GM18873 (cell line): ENCODE data around the gene NAA20.
"Not testable (repeated sequence)": the region's sequence is repeated elsewhere in the genome, so short reads cannot be mapped to it uniquely, and the experiment has no call there.

Experiments
- ATAC-seq: cut with Tn5 transposase; IDR thresholded peaks from one replicate; pipeline ENCODE4 v1.9.1; 2021; ENCODE audit warnings: mild to moderate bottlenecking, moderate library complexity, moderate number of reproducible peaks; ENCODE audit not compliant: unreplicated experiment, low FRiP score

Gene NAA20

DNA sequence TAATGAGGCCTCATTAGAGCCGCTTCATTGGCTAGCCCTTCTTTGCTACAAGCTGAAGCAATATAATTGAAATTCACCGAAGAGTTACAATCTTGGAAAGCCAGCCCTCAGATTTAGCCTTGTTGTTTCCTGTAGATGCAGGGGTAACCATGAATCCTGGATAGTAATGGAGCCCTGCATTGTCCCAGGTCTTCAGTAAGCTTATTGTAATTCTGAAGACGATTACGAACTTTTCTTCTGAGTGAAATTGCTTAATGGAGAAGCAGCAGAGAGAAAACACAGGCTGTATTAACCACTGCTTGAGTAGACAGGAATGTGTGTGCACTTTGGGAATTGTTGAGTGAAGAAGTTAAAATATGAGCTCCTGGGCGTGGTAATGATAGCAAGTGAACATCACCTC is 26.3 kb upstream of the NAA20 start:
- no peak for ATAC-seq

DNA sequence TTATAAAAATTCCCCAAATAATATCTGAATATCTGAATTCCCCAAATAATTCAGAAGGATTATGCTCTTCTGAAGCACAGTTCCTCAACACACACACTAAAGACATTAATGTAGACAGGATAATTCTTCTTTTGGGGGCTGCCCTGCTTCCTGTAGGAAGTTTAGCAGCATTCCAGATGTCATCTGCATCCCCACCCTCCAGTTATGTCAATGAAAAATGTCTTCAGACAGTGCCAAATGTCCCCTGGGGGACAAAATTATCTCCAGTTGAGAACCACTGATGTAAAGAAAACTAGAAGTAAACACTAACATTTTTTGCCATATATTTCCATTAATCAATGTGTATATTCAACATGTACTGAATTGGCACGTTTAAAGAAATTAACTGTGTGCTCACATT is 25.9 kb upstream of the NAA20 start:
- ATAC-seq: no peak

DNA sequence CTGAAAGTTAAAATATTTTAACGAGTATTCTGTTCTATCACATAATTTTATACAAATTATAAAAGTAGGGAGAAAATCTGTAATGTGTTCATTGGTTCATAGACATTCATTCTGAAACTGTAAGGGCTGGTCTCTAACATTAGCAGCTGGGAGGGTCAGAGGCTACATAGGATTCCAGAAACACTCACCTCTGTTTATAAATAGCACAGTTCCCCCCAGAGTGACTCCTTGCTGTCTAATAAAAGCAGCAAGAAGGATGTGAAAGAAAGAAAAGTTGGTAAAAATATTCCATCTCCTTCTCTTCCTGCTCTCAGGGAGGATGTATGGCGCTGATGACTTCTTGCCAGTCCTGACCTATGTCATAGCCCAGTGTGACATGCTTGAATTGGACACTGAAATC is 25.3 kb upstream of the NAA20 start:
- ATAC-seq: no peak

DNA sequence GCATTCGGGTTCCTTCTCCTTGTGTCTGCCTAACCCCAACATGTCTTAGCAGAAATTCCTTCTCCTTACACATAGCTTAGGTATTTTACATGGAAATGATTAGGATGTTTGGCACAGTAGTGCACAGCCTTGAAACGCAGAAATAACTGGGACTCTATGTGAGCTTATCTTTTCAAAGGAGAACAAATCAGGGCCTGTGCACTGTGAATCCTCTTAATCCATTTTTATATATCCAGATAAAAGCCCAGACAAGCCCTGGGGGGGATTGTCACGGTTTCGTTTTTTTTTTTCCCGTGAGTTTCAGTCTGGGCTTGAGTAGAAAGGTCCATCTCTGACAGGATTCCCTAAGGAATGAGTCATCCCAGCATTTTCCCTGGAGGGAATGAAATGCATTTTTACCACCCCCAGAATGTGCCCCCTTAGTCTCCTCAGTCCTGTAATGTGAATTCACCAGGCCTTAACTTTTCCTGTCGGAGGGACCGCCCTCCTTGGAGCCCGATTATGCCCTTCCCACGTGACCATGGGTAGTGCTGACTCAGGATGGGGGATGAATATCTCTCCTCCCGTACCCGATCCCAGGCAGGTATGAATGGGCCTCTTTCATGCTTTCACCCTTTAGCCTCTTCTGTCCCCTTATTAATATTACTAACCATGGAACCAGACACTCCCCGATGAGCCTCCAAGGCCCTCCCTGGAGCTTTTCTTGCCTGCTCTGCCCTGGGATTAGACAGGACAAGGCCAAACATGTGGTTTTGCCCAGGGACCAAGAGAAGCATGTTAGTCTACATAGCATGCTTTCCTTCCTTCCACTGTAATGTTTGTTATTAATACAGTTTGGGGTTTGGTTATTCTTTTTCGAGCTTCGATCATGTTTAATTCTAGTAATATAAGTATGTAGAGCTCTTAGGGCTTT is 23.9 kb upstream of the NAA20 start:
- ATAC-seq: no peak

DNA sequence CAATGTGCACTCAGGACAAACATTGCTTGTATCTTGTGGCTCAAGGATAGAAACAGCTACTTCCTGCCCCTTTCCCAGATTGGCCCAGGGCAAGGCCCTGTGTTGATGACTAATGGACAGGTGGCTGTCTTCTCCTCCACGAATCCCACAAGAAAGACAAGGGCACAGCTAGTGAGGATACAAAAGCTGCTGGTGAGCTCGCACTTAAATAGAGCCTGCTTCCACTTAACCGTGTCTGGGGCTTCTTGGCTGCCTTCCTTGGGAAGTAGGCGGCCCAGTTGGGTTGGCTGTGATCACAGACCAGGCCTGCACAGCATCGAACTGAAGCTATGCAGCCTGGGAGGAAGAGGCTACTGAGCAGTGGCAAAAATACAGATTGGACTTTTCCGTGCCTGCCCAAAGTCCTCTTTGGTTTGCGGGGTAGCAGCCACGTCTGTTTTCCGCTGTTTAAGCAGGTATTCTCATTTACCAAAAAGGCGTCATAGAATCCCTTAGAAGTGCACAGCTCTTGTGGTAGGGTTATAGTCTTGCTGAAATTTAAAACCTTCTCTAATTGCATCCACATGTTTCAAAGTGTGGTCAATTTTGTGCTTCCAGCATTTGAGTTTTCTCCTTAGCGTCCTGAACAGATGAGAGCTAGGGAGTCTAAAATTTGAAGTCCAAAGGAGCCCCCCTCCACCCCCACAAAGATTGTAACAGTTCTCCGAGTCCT is 23.0 kb upstream of the NAA20 start:
- no peak for ATAC-seq

DNA sequence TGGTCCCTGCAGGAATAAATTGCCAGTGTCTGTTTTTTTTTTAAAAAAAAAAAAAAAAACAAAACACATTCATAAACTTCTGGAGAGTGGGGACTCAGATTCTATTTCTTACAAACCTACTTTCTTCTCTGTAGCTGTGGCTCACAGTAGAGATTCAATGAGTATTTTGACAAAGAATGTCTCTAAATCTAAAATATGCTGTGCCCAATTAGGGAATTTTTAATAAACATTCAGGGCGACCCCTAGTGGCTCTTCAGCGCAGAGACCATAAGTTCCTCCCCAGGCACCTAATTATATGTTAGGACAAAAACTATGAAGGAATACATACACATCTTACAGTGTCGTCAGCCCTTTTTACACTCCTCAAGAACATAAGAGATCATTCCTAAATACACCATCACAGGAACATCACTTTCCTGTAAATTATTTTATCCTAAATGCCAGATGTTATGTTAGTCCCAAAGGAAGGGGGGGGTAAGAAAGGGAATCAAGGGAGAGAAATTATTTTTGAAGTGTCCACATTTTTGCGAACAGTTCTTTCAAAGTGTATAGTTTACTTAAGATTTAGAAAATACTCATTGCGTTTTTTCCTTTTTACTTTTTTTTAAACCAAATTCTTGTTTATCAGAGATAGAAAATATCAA is 21.8 kb upstream of the NAA20 start:
- no peak for ATAC-seq

DNA sequence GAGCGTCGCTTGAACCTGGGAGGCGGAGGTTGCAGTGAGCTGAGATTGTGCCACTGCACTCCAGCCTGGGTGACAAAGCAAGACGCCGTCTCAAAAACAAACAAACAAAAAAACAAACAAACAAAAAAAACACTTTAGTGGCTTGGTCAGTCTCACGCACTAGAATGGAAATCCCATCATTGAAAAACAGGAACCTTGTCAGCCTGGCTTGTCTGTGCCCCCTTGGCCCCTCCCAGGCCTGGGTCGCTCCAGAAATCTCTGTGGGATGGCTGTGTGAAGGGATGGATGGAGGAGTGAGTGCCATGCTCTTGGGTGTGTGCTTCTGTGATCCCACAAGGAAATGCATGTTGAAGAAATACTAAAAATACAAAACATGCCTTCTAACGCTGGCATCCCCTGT is 20.9 kb upstream of the NAA20 start:
- ATAC-seq: no peak

DNA sequence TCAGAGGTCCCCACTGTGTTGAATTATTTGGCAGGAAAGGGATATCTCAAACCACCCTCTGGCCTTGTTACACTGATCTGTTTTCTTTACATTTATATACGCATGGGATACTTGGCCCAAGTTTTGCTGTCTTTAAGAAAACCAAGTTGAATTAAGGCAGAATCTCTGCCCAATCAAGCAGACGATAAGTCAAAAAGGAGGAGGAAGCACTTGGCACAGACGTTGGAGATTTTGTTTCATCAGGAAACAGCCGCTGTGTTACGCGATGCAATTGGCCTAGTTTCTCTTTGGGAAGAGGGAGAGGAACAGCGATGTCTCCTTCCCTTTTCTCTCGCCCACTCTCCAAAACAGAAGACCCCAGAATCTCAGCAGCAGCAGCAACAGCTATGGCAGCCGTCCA is 20.2 kb upstream of the NAA20 start:
- no peak for ATAC-seq

DNA sequence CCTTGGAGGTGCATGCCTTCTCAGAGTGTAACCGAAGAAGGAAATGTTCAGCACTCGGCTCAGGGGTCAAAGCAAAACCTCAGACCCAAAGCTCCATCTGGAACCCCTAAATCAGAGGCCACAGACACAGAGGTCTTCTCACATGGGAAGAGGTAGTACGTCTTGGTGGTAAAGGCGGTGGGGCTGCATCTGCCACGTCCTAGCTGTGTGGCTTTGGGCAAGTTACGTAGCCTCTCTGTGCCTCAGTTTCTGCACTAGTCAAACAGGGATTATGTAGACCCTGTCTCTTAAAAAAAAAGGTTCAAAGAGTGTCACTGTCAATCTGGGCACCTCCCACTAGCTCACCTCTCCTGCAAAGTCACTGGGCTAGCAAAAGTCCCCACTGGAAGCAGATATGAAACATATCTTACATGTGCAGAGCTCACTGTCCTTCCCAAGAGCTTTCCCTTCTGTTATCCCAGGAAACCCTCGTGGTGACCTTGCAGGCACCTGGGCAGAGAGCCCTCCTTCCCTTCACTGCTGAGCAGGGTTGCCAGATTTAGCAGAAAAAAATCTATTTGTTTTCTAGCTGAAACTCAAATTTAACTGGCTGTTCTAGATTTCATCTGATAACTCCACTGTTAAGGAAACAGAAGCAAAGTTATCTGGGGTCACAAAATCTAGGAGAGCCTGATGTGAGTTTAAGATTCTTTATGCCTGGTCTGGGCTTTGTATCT is 18.0 kb upstream of the NAA20 start:
- no peak for ATAC-seq

DNA sequence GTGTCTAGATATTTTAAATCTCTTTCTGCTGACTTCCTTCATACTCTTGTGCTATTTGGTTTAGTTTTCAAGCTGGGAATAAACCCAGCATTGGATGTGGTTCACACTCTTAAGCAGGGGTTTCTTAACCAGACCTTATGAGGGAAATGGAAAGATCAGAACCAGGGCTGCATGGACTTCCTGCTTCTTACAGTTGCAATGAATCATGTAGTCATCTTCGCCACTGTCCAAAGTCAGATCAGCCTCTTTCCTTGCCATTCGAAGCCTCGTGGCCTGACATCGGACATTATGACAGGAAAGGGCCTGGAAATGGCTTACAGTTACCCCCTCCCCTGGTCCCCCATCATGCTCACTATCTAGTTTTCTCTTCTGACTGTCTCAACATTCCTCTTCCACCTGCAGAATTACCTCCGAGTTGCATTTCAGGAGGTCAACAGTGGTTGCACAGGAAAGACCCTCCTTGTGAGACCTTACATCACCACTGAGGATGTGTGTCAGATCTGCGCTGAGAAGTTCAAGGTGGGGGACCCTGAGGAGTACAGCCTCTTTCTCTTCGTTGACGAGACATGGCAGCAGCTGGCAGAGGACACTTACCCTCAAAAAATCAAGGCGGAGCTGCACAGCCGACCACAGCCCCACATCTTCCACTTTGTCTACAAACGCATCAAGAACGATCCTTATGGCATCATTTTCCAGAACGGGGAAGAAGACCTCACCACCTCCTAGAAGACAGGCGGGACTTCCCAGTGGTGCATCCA is 16.8 kb upstream of the NAA20 start:
- ATAC-seq: no peak

DNA sequence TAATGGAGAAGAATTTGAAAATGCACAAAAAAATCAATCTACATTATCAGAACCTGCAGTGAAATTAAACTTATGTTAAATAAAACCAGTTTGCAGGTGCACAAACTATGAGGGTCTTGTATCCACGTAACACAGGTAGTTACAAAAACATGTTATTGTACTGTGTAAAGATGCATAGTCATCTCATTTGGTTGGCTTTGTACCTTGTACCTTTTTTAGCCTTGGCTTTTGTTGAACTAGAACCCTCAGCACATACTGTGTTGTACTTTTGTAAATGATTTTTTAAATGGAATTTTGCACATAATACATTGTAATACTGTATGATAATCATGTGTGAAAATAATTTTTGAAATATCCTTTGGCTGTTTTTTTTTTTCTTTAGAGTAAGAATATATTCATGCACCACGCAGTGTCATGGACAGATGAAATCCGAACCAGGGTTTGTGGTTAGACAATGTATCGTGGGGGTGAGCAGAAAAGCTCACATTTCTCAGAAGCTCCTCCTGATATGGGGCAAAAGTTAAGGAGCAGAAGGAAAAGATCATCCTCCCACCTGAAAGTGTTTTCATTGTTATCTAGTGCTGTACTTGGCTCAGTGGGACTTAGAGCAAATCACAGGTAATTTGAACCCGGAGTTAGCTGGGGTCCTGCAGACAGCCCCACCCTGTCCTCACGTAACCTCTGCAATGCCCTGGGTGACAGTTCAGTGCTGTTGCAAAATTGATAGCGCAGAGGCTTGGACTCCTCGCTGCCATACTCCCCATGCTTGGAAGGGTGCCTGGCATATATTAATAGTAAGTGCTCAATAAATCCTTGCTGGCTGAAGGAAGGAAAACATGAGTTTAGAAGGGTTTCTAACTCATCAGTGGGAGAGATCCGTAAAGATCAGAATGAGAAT is 14.8 kb upstream of the NAA20 start:
- ATAC-seq: no peak

DNA sequence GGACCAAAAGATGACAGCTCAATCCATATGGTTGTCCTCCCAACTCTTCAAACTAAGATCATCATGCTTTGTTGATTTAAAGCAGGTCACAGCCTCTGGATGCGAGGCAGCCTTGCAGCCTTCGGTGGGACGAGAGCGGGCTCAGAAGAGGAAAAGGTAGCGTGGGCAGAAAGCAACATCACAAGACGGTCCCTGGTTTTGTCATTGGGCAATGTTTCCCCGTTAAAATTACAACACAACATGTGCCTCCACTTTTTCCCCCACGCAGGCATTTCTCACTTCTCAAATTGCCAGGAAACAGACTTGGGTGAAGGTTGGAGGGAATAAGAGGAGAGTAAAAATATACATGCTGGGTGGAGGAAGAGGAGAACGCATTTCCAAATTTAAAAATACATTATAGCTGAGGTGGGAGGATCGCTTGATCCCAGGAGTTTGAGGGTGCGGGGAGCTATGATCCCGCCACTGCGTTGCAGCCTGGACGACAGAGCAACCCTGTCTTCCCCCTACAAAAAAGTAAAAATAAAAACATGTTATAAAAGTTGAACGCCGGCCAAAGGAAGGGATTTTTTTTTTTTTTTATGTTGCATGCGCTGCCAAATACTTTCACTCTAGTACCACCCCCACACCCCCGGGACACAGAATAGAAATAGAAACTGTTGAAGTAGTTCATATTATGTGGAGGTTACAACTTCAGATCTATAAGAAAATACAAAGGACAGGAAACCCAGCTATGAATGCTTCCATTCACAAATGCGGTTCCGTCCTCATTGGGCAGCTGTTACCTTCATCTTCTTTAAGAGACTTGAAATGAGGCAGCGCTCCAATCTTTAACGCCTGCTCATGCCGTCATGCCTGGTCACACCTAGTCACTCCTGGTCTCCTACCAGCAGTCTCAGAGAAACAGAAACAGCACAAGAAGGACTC is 13.9 kb upstream of the NAA20 start:
- ATAC-seq: no peak

DNA sequence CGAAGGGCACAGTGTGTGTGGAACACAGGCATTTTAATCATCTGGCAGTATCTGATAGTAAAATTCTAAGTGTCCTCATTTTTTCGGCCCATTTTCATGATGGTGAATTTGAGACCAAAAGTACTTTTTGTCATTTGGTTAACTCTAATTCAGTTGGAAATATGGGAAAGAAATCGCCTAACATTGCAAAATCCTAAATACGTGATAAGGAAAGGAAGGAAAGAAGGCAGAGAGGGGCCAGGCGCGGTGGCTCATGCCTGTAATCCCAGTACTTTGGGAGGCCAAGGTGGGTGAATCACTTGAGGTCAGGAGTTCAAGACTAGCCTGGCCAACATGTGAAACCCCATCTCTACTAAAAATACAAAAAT is 13.2 kb upstream of the NAA20 start:
- not testable (repeated sequence) for ATAC-seq

DNA sequence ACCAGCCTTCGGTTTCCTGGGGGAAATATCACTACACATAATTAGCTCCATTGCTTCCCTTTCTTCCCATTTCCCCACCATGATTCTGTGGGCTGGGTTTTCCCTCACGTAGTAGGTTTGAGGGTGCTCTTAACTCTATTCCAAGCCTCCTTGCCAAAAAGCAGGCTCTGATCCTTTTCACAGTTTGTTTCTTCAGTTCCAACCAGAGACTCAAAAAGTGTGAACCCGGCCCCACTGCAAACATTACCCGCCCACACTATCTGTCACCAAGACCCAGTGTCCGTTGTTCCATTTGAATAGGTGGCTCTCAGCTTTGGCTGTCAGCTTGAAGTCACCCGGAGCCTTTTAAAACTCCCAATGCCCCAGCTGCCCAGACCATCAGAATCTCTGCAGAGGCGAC is 11.8 kb upstream of the NAA20 start:
- ATAC-seq: no peak

DNA sequence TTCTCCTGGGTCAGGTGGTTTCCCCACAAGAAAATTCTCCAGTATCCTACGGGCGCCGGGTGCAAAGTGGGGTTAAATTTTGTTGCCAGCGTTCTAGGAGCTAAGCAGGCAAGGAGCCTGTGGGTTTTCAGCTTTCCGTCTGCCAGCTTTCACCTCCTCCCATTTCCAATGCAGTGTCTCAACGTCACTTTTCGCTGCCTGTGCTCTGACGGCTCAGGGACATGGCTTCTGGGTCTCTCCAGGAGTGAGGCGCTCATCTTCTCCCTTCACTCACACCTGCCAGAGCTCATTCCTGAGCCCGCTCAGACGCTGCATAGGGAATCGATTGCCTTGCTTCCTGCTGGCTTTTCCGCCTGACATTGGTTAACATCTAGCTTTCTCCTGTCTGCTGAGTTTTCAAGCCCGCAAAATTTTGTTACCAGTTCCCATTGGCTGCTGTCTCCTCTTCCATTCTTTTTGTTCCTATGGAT is 7.3 kb upstream of the NAA20 start:
- no peak for ATAC-seq

DNA sequence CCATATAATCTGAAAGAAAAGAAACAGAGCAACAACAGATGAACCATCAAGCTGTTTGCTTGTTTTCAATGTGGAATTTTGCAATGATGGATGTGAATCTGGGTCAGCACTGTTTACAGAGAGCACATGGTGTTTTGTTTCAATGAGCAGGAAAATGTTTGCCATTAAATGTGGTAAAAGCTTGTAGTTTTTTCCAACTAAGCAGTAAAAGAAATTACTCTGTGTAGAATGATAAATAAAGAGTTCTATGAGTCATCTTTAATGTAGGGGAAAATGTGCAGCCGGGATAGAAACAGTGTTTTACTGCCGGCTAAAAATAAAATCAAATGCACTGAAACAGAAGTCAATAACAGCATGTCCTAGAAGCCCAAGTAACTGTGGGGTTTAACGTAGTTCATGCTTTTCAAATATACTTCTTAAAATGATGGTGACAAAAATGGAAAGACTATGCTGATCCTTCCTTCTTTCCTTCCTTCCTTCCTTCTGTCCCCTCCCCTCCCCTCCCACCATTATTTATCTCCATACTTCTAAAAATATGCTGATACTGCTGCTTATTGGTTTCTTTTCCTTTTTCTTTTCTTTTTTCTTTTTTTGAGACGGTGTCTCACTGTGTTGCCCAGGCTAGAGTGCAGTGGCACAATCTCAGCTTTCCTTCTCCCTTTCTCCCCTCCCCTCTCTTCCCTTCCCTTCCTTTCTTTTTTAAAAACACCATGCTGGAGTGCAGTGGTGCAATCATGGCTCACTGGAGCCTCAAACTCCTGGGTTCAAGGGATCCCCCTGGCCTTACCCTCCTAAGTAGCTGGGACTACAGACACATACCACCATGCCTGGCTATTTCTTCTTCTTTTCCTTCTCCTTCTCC is 6.3 kb upstream of the NAA20 start:
- ATAC-seq: no peak

DNA sequence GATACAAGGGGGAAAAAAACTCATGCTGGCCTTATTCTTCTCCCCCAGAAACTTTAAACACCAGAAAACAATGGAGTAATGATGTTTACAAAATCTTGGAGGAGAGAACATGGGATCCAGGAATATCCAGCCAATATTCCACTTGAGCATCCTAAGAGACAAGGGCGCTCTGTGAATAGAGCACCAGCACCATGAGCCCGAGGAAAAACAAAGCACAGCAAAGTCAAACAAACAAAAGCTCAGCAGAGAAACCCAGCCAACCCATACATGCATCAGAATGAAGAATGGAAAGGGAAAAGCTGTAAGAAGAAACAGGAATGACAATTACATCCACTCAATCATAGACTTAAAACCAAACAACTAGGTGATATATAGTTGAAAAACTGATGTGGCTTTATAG is 4.6 kb upstream of the NAA20 start:
- ATAC-seq: no peak
